ENCODE measurements around the gene RAB11FIP3.

- no peak for TF ChIP-seq POLR2AphosphoS5 (IDR thresholded peaks at IDR 0.05; ENCODE audit: low read depth, low read length)
- TF ChIP-seq TAF1 (IDR thresholded peaks at IDR 0.05; ENCODE audit: borderline replicate concordance, low read depth, low read length): no peak
Observed at GRCh38 chr16:560204-560700, 134.8 kb downstream of the RAB11FIP3 start, which contains the start of gene PRR35.
